ENCODE data around the gene UBASH3B.
A peak's percentile ranks its signal among the peaks of the same experiment; 100 is the strongest.
"Not testable (repeated sequence)": the region's sequence is repeated elsewhere in the genome, so short reads cannot be mapped to it uniquely, and the experiment has no call there.

Gene UBASH3B
- total RNA-seq = 26.2 to 34.9 reads per million in 2 experiments

- peak; percentile 41 for DNase-seq (ENCODE audit: low read depth)
Observed at GRCh38 chr11:122655527-122656072, at the start of gene UBASH3B. Gene UBASH3B (plus strand): TSS chr11:122655722. CDS start chr11:122656050, 328 bp downstream.

GRCh38 chr11:122607162-122607561, 48.4 kb upstream of the UBASH3B start:
- DNase-seq (ENCODE audit: low read depth) = not testable (repeated sequence)

- DNase-seq (ENCODE audit: low read depth) = no peak
Observed at GRCh38 chr11:122612123-122612824, 43.2 kb upstream of the UBASH3B start.

GRCh38 chr11:122616718-122617117, 38.8 kb upstream of the UBASH3B start:
- DNase-seq (ENCODE audit: low read depth) = no peak

- no peak for DNase-seq (ENCODE audit: low read depth)
Observed at GRCh38 chr11:122617297-122617696, 38.2 kb upstream of the UBASH3B start.

GRCh38 chr11:122617926-122618325, 37.6 kb upstream of the UBASH3B start:
- no peak for DNase-seq (ENCODE audit: low read depth)

GRCh38 chr11:122618927-122619326, 36.6 kb upstream of the UBASH3B start:
- DNase-seq (ENCODE audit: low read depth) = no peak

GRCh38 chr11:122619757-122620156, 35.8 kb upstream of the UBASH3B start:
- no peak for DNase-seq (ENCODE audit: low read depth)

GRCh38 chr11:122625501-122625900, 30.0 kb upstream of the UBASH3B start:
- DNase-seq (ENCODE audit: low read depth) = not testable (repeated sequence)

- DNase-seq (ENCODE audit: low read depth) = no peak
Observed at GRCh38 chr11:122625976-122626665, 29.4 kb upstream of the UBASH3B start.

GRCh38 chr11:122627745-122628144, 27.8 kb upstream of the UBASH3B start:
- no peak for DNase-seq (ENCODE audit: low read depth)

- DNase-seq (ENCODE audit: low read depth) = peak; percentile 52
Observed at GRCh38 chr11:122628810-122629555, 26.5 kb upstream of the UBASH3B start.

GRCh38 chr11:122632181-122632824, 23.2 kb upstream of the UBASH3B start:
- DNase-seq (ENCODE audit: low read depth) = no peak

GRCh38 chr11:122633219-122633829, 22.2 kb upstream of the UBASH3B start:
- DNase-seq (ENCODE audit: low read depth) = no peak

GRCh38 chr11:122634501-122634900, 21.0 kb upstream of the UBASH3B start:
- no peak for DNase-seq (ENCODE audit: low read depth)

- DNase-seq (ENCODE audit: low read depth) = no peak
Observed at GRCh38 chr11:122637541-122637940, 18.0 kb upstream of the UBASH3B start.

- no peak for DNase-seq (ENCODE audit: low read depth)
Observed at GRCh38 chr11:122642472-122642922, 13.0 kb upstream of the UBASH3B start.

GRCh38 chr11:122642971-122643370, 12.6 kb upstream of the UBASH3B start:
- no peak for DNase-seq (ENCODE audit: low read depth)

GRCh38 chr11:122645847-122646246, 9.7 kb upstream of the UBASH3B start:
- no peak for DNase-seq (ENCODE audit: low read depth)

GRCh38 chr11:122646549-122647340, 8.8 kb upstream of the UBASH3B start:
- no peak for DNase-seq (ENCODE audit: low read depth)

Measured in T follicular helper cell (primary cell).